GM12878 (cell line): ENCODE measurements around the gene SLC4A8. TPM values are rescaled to one million over a fixed set of nuclear protein-coding genes. Genes with fewer than 3 reads are reported as not detected.

Experiments used
- ATAC-seq: fragments of 200-7000 bp; cut with Tn5 transposase; 3 replicates; pipeline ENCODE4 v1.9.1; 2020; ENCODE audit warnings: mild to moderate bottlenecking, moderate library complexity
- BruUV-seq: library from RNA; stranded (reverse); fragments of 400-500 nt; replicated peaks from 2 replicates; lab custom pipeline; 2021; lab: Mats Ljungman, UMichigan
- CTCF ChIA-PET: fragments of 300-600 bp; sonication (Branson Sonifier 250); formaldehyde crosslinking; extraction: SDS; loops from one replicate; lab custom pipeline; 2021; ENCODE audit warnings: inconsistent platforms; lab: Yijun Ruan, JAX
- POLR2A ChIA-PET: fragments of 350-600 bp; formaldehyde crosslinking; extraction: SDS; loops from one replicate; lab custom pipeline; 2021; ENCODE audit warnings: inconsistent platforms; lab: Charles Lee
- RAD21 ChIA-PET: fragments of 300-600 bp; sonication (Branson Sonifier 250); formaldehyde crosslinking; loops from one replicate; lab custom pipeline; 2023; ENCODE audit warnings: antibody characterized with exemption; ENCODE audit not compliant: unreplicated experiment; lab: Charles Lee
- SMC1A ChIA-PET: fragments of 300-600 bp; sonication (Branson Sonifier 250); formaldehyde crosslinking; loops from one replicate; lab custom pipeline; 2023; ENCODE audit not compliant: unreplicated experiment, uncharacterized antibody; lab: Charles Lee
- DNase-seq: peaks from one replicate; pipeline ENCODE4 v3.0.0-alpha.2; 2011; ENCODE audit warnings: low read depth, low spot score
- FAIRE-seq: peaks from 3 replicates; lab custom pipeline; 2011; peaks lifted over from hg19 to GRCh38; lab: Jason Lieb, UNC
- H2AFZ ChIP-seq: 2 replicates; pipeline ENCODE4 v1.6.0; 2011; ENCODE audit warnings: low read depth, low read length, control low read depth; ENCODE audit not compliant: control insufficient read depth
- H3K27ac ChIP-seq: 2 replicates; pipeline ENCODE4 v1.5.1; 2011; ENCODE audit warnings: control low read depth; ENCODE audit not compliant: control insufficient read depth, insufficient read depth
- H3K27me3 ChIP-seq, 2 experiments: replicated peaks in 1 of 2; 2 replicates each; pipeline versions ENCODE4 v1.6.0 to v1.6.1; 2011; ENCODE audit warnings: low read length in 1 of 2; ENCODE audit not compliant: control insufficient read depth in 2 of 2, insufficient read depth in 2 of 2
- H3K36me3 ChIP-seq, 2 experiments: 2 replicates each; pipeline ENCODE4 v1.5.1; 2011; ENCODE audit warnings: low read length in 1 of 2; ENCODE audit not compliant: control insufficient read depth in 2 of 2, insufficient read depth in 2 of 2
- H3K4me1 ChIP-seq: 2 replicates; pipeline ENCODE4 v1.6.1; 2011; ENCODE audit warnings: mild to moderate bottlenecking, low read length, moderate library complexity, mixed read lengths; ENCODE audit not compliant: control insufficient read depth, insufficient read depth
- H3K4me2 ChIP-seq: 2 replicates; pipeline ENCODE4 v1.6.0; 2011; ENCODE audit warnings: control low read depth; ENCODE audit not compliant: control insufficient read depth, insufficient read depth
- H3K4me3 ChIP-seq: fragments of 200-600 bp; sonication (generic); 2 replicates; pipeline ENCODE4 v1.5.1; 2016
- H3K79me2 ChIP-seq: 2 replicates; pipeline ENCODE4 v1.6.0; 2011; ENCODE audit warnings: low read length; ENCODE audit not compliant: control insufficient read depth, insufficient read depth
- H3K9ac ChIP-seq: 2 replicates; pipeline ENCODE4 v1.8.0; 2011; ENCODE audit warnings: low read length, control low read depth, mixed read lengths; ENCODE audit not compliant: control insufficient read depth, insufficient read depth
- H3K9me3 ChIP-seq: replicated peaks from 3 replicates; pipeline ENCODE4 v1.5.1; 2011; ENCODE audit warnings: mild to moderate bottlenecking, low read length; ENCODE audit not compliant: control insufficient read depth, insufficient read depth
- H4K20me1 ChIP-seq: 2 replicates; pipeline ENCODE4 v1.6.0; 2011; ENCODE audit not compliant: control insufficient read depth, insufficient read depth
- BCL11A ChIP-seq: IDR thresholded peaks from 2 replicates; pipeline ENCODE4 v1.6.1; 2011; ENCODE audit warnings: low read depth, low read length
- DPF2 ChIP-seq: fragments of 450-650 bp; IDR thresholded peaks from 2 replicates; pipeline ENCODE4 v1.6.1; 2017; ENCODE audit warnings: mild to moderate bottlenecking
- EED ChIP-seq: sonication (generic); IDR thresholded peaks from 2 replicates; pipeline ENCODE4 v1.6.1; 2016; ENCODE audit warnings: antibody characterized with exemption, low read depth
- FOXK2 ChIP-seq: fragments of 450-650 bp; IDR thresholded peaks from 2 replicates; pipeline ENCODE4 v1.6.1; 2017; ENCODE audit warnings: mild to moderate bottlenecking, moderate library complexity
- GATAD2B ChIP-seq: fragments of 450-650 bp; conservative IDR thresholded peaks from 2 replicates; pipeline ENCODE4 v1.6.1; 2017; ENCODE audit warnings: low read depth, mild to moderate bottlenecking, moderate library complexity
- HCFC1 ChIP-seq: fragments of 150-350 bp; IDR thresholded peaks from 2 replicates; pipeline ENCODE4 v1.6.1; 2014; ENCODE audit warnings: low read length
- IKZF1 ChIP-seq: fragments of 450-650 bp; conservative IDR thresholded peaks from 2 replicates; pipeline ENCODE4 v1.6.1; 2017; ENCODE audit warnings: antibody characterized with exemption, mild to moderate bottlenecking
- MEF2B ChIP-seq: fragments of 450-650 bp; IDR thresholded peaks from 2 replicates; pipeline ENCODE4 v1.6.1; 2018; ENCODE audit warnings: mild to moderate bottlenecking, moderate library complexity; ENCODE audit not compliant: partially characterized antibody, poor library complexity, severe bottlenecking
- NFYB ChIP-seq: IDR thresholded peaks from 2 replicates; pipeline ENCODE4 v1.6.1; 2011; ENCODE audit warnings: low read depth, mild to moderate bottlenecking, low read length, improper control_type of control experiment, moderate library complexity; ENCODE audit not compliant: insufficient read depth
- SMAD1 ChIP-seq: fragments of 450-650 bp; IDR thresholded peaks from 2 replicates; pipeline ENCODE4 v1.6.1; 2018; ENCODE audit warnings: mild to moderate bottlenecking, low read depth; ENCODE audit not compliant: partially characterized antibody
- SREBF2 ChIP-seq: IDR thresholded peaks from 2 replicates; pipeline ENCODE4 v1.6.1; 2012; ENCODE audit warnings: mild to moderate bottlenecking, low read length
- ZSCAN29 ChIP-seq: fragments of 450-650 bp; IDR thresholded peaks from 2 replicates; pipeline ENCODE4 v1.6.1; 2017; ENCODE audit warnings: mild to moderate bottlenecking, moderate library complexity
- WGBS: methylation state at CpG from one replicate; pipeline ENCODE4 v1.1.6; 2016; ENCODE audit warnings: low lambda C conversion rate; ENCODE audit not compliant: insufficient replicate concordance, insufficient coverage; ENCODE audit errors: missing lambda C conversion rate; 5-methylcytosine and 5-hydroxymethylcytosine counted together
- in situ Hi-C: fragments of 300-500 bp; cut with MboI; formaldehyde crosslinking; loops from 9 replicates; pipeline ENCODE4 v1.14.3; 2018; ENCODE audit warnings: mixed read lengths
- intact Hi-C: fragments of 100-400 bp; cut with micrococcal nuclease; formaldehyde crosslinking; loops from one replicate; pipeline ENCODE4 v1.14.2; 2022; ENCODE audit not compliant: unreplicated experiment
- polyA plus RNA-seq, 11 experiments: library from polyadenylated mRNA; depleted of rRNA in 4 of 11; unstranded in 6 of 11; stranded (reverse) in 5 of 11; fragments of >200 nt; fragmentation: Nextera tagmentation in 4 of 11; fragmentation: Illumina TruSeq in 1 of 11; extraction: Ambion mirVana in 4 of 11; extraction: Trizol in 1 of 11; gene quantifications; 1 replicate in 1 of 11; 2 replicates in 10 of 11; pipeline versions ENCODE4 v1.2.1 to v1.2.3, GENCODE V29; 2011 to 2016; ENCODE audit warnings: inconsistent platforms in 2 of 11, missing spikeins in 2 of 11, low read depth in 1 of 11
- total RNA-seq, 4 experiments: library from RNA; depleted of rRNA in 3 of 4; stranded (reverse); fragments of >200 nt in 3 of 4; fragmentation: Illumina TruSeq in 1 of 4; extraction: Trizol in 1 of 4; gene quantifications; 2 replicates each; pipeline versions ENCODE4 v1.2.1 to v1.2.3, GENCODE V29; 2013 to 2021
- TF ChIP-seq, protein P1 (sequence below): fragments of 450-650 bp; IDR thresholded peaks from 2 replicates; pipeline ENCODE4 v1.6.1; 2016; ENCODE audit warnings: mild to moderate bottlenecking
- TF ChIP-seq, protein P2 (sequence below): IDR thresholded peaks from 2 replicates; pipeline ENCODE4 v1.6.1; 2012; ENCODE audit warnings: low read length, inconsistent platforms
- TF ChIP-seq, protein P3 (sequence below): fragments of 450-650 bp; IDR thresholded peaks from 2 replicates; pipeline ENCODE4 v1.6.1; 2014; ENCODE audit warnings: mild to moderate bottlenecking

SLC4A8 gene
- total and polyA plus RNA-seq, 10 of the 15 experiments (the other 5 are each of a cell fraction or from before 2014, with no cell fraction given): 1.4 to 7.7 (median 3.7) TPM

DNA sequence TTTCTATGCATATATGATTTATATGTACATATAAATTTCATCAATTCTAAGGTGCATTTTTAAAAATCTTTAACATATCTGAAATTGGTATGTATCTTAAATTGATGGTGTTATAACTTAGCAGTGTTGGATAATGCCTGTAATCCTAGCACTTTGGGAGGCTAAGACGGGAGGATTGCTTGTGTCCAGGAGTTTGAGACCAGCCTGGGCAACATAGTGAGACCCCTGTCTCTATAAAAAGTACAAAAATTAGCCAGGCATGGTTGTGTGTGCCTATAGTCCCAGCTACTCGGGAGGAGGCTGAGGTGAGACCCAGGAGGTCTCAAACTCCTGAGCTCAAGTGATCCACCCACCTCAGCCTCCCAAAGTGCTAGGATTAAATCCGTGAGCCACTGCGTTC lies 27.0 kb upstream of the SLC4A8 start:
- no TSS peak for BruUV-seq
- WGBS: 96% methylated on average over 4 of the region's 4 CpGs

More for the DNA sequence above, 27.0 kb upstream of the SLC4A8 start:
- RAD21 ChIA-PET: interaction anchor here (0.6 kb wide), 1 partner anchor 16 kb away, joined by 3 read pairs; no protein-coding TSS in a partner anchor
- SMC1A ChIA-PET: interaction anchor here (1.0 to 4.0 kb wide), 2 partner anchors 12 to 22 kb away, joined by 3 to 16 read pairs; no protein-coding TSS in a partner anchor
- DNase-seq (no peak), FAIRE-seq (no peak), ATAC-seq (no peak)
- no peak overlapping the region for H3K4me2 ChIP-seq
- no peak overlapping the region for H3K4me3 ChIP-seq
- H3K27ac ChIP-seq: no peak overlapping the region
- H3K9me3 ChIP-seq: no peaks in the 10 kb centered on the region
- peaks cover 29% of the 10 kb centered on the region for H3K4me1 ChIP-seq
- H2AFZ ChIP-seq: no peak overlapping the region
- H3K79me2 ChIP-seq: peaks cover 12% of the 10 kb centered on the region
- H3K9ac ChIP-seq: no peak overlapping the region
- CTCF ChIA-PET: interaction anchor here (0.6 to 1.2 kb wide), 2 partner anchors 19 to 24 kb away, joined by 3 read pairs; no protein-coding TSS in a partner anchor
- intact Hi-C loops: no loop called here
- POLR2A ChIA-PET: no interaction called here
- H4K20me1 ChIP-seq: no peaks in the 10 kb centered on the region
- TF ChIP-seq SMAD1 (no peak), IKZF1 (no peak), GATAD2B (no peak), BCL11A (no peak), EED (no peak), ZSCAN29 (no peak), MEF2B (no peak), SREBF2 (no peak), FOXK2 (no peak), HCFC1 (no peak), DPF2 (no peak), NFYB (no peak)
- TF ChIP-seq, protein P1, sequence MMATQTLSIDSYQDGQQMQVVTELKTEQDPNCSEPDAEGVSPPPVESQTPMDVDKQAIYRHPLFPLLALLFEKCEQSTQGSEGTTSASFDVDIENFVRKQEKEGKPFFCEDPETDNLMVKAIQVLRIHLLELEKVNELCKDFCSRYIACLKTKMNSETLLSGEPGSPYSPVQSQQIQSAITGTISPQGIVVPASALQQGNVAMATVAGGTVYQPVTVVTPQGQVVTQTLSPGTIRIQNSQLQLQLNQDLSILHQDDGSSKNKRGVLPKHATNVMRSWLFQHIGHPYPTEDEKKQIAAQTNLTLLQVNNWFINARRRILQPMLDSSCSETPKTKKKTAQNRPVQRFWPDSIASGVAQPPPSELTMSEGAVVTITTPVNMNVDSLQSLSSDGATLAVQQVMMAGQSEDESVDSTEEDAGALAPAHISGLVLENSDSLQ: no peak
- TF ChIP-seq, protein P2, sequence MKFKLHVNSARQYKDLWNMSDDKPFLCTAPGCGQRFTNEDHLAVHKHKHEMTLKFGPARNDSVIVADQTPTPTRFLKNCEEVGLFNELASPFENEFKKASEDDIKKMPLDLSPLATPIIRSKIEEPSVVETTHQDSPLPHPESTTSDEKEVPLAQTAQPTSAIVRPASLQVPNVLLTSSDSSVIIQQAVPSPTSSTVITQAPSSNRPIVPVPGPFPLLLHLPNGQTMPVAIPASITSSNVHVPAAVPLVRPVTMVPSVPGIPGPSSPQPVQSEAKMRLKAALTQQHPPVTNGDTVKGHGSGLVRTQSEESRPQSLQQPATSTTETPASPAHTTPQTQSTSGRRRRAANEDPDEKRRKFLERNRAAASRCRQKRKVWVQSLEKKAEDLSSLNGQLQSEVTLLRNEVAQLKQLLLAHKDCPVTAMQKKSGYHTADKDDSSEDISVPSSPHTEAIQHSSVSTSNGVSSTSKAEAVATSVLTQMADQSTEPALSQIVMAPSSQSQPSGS: no peak
- TF ChIP-seq, protein P3, sequence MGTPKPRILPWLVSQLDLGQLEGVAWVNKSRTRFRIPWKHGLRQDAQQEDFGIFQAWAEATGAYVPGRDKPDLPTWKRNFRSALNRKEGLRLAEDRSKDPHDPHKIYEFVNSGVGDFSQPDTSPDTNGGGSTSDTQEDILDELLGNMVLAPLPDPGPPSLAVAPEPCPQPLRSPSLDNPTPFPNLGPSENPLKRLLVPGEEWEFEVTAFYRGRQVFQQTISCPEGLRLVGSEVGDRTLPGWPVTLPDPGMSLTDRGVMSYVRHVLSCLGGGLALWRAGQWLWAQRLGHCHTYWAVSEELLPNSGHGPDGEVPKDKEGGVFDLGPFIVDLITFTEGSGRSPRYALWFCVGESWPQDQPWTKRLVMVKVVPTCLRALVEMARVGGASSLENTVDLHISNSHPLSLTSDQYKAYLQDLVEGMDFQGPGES: no peak
- TF ChIP-seq, all 136 proteins: peak for 0
- H3K36me3 ChIP-seq: no peaks in the 10 kb centered on the region
- H3K27me3 ChIP-seq: no peaks in the 10 kb centered on the region
- in situ Hi-C loops: no loop called here
